ENCODE results near the gene KLK13. TPM values are rescaled to one million over a fixed set of nuclear protein-coding genes. Genes with fewer than 3 reads are reported as not detected.

KLK13 gene
- total RNA-seq, 1 donor from 2014 or later = not detected

- ATAC-seq (no peak), DNase-seq (no peak)
- Histone ChIP-seq H3K4me3 (no peak overlapping the region), H3K27me3 (peaks cover 2% of the 10 kb centered on the region), H3K9me3 (no peaks in the 10 kb centered on the region), H3K36me3 (no peaks in the 10 kb centered on the region), H3K27ac (no peak overlapping the region), H3K4me1 (no peaks in the 10 kb centered on the region)
- no peak for TF ChIP-seq CTCF (IDR thresholded peaks at IDR 0.05)
- intact Hi-C loops (cut with DNase I) = no loop called here
Measured at GRCh38 chr19:51071095-51071405, 6.2 kb upstream of the KLK13 start.

GRCh38 chr19:51070334-51071094, 5.6 kb upstream of the KLK13 start:
- no peak for ATAC-seq
- intact Hi-C loops (cut with DNase I) = no loop called here
- no peaks in the 10 kb centered on the region for H3K36me3 ChIP-seq
- H3K27ac ChIP-seq = no peak overlapping the region
- peaks cover 7% of the 10 kb centered on the region for H3K27me3 ChIP-seq
- H3K4me3 ChIP-seq = no peak overlapping the region
- DNase-seq = no peak
- H3K9me3 ChIP-seq = no peaks in the 10 kb centered on the region
- no peaks in the 10 kb centered on the region for H3K4me1 ChIP-seq
- TF ChIP-seq CTCF (IDR thresholded peaks at IDR 0.05) = no peak

- no peaks in the 10 kb centered on the region for H3K9me3 ChIP-seq
- no peak overlapping the region for H3K4me3 ChIP-seq
- DNase-seq (no peak), ATAC-seq (no peak)
- no peak overlapping the region for H3K27ac ChIP-seq
- H3K36me3 ChIP-seq = no peaks in the 10 kb centered on the region
- no peak for TF ChIP-seq CTCF (IDR thresholded peaks at IDR 0.05)
- H3K27me3 ChIP-seq = peaks cover 37% of the 10 kb centered on the region
- intact Hi-C loops (cut with DNase I) = no loop called here
- H3K4me1 ChIP-seq = no peaks in the 10 kb centered on the region
Measured at GRCh38 chr19:51066393-51067186, 1.7 kb upstream of the KLK13 start.

- intact Hi-C loops (cut with DNase I) = no loop called here
- H3K4me3 ChIP-seq = peak overlapping the region; percentile 25
- ATAC-seq = no peak
Measured at GRCh38 chr19:51065221-51065960, 499 bp upstream of the KLK13 start.

GRCh38 chr19:51063664-51064063, 1.2 kb downstream of the KLK13 start:
- Histone ChIP-seq H3K27me3 (peaks cover 45% of the 10 kb centered on the region), H3K4me3 (no peak overlapping the region), H3K9me3 (no peaks in the 10 kb centered on the region), H3K36me3 (no peaks in the 10 kb centered on the region), H3K27ac (no peak overlapping the region), H3K4me1 (no peaks in the 10 kb centered on the region)
- no peak for ATAC-seq
- no peak for TF ChIP-seq CTCF (IDR thresholded peaks at IDR 0.05)
- intact Hi-C loops (cut with DNase I) = no loop called here
- no peak for DNase-seq

More at GRCh38 chr19:51065221-51065960, 499 bp upstream of the KLK13 start:
- Histone ChIP-seq H3K27me3 (peaks cover 38% of the 10 kb centered on the region), H3K27ac (no peak overlapping the region), H3K36me3 (no peaks in the 10 kb centered on the region), H3K9me3 (no peaks in the 10 kb centered on the region), H3K4me1 (no peaks in the 10 kb centered on the region)
- no peak for DNase-seq
- TF ChIP-seq CTCF (IDR thresholded peaks at IDR 0.05) = no peak
